ENCODE measurements around the gene DNAJB14. TPM values are rescaled to one million over a fixed set of nuclear protein-coding genes. Genes with fewer than 3 reads are reported as not detected.

The DNAJB14 gene
- total RNA-seq, 1 experiment from 2014 or later: 41.0 TPM

- no peak overlapping the region for H4K8ac ChIP-seq (replicated peaks; ENCODE audit: insufficient read length, low read depth, low read length)
- H3K4me3 Mint-ChIP-seq: no peak overlapping the region
Observed at GRCh38 chr4:99965173-99965572, 18.8 kb upstream of the DNAJB14 start.

More at GRCh38 chr4:99965173-99965572, 18.8 kb upstream of the DNAJB14 start:
- Histone ChIP-seq H3T11ph (ENCODE audit: low read length) (no peak overlapping the region), H3K79me1 (ENCODE audit: insufficient read depth, low read depth, low read length, poor library complexity, severe bottlenecking) (no peaks in the 10 kb centered on the region), H3K79me2 (ENCODE audit: insufficient read depth, low read length) (no peaks in the 10 kb centered on the region), H2BK20ac (ENCODE audit: low read depth, low read length, poor library complexity, severe bottlenecking) (no peak overlapping the region), H2BK15ac (ENCODE audit: low read depth, low read length) (no peak overlapping the region), H3K4me2 (ENCODE audit: insufficient read depth, insufficient read length, low read length) (no peak overlapping the region), H3K27ac (ENCODE audit: insufficient read length, low read depth, low read length) (no peak overlapping the region), H3K27me3 (ENCODE audit: insufficient read depth, low read length) (no peaks in the 10 kb centered on the region), H3K4me1 (ENCODE audit: insufficient read depth, low read length) (no peaks in the 10 kb centered on the region; the same call in 1 of the 2 replicates), H3K14ac (ENCODE audit: insufficient read depth, low read length) (no peak overlapping the region), H4K5ac (ENCODE audit: insufficient read length, low read depth, low read length) (no peak overlapping the region), H3K23me2 (ENCODE audit: insufficient read length, low read depth, low read length, poor library complexity, severe bottlenecking) (no peaks in the 10 kb centered on the region), H3K9me3 (ENCODE audit: control insufficient read depth, low read depth, low read length) (no peaks in the 10 kb centered on the region), H3K56ac (ENCODE audit: insufficient read length, low read depth, low read length) (no peak overlapping the region), H4K20me1 (ENCODE audit: control insufficient read depth, insufficient read depth, insufficient read length) (no peaks in the 10 kb centered on the region), H4K91ac (ENCODE audit: insufficient read length, low read depth, low read length) (no peak overlapping the region), H2AK5ac (ENCODE audit: insufficient read length, low read length) (no peak overlapping the region), H3K18ac (ENCODE audit: insufficient read length, low read depth, low read length) (no peak overlapping the region), H3K23ac (ENCODE audit: insufficient read length, low read depth, low read length) (no peak overlapping the region), H3K9ac (ENCODE audit: extremely low read depth, insufficient read length, low read length) (no peak overlapping the region), H2AFZ (ENCODE audit: low read length) (no peak overlapping the region), H2BK12ac (ENCODE audit: insufficient read length, low read depth, low read length) (no peak overlapping the region), H2BK120ac (ENCODE audit: low read depth, low read length, poor library complexity, severe bottlenecking) (no peak overlapping the region), H3K4ac (ENCODE audit: low read depth, low read length) (no peak overlapping the region), H2BK5ac (ENCODE audit: insufficient read length, low read length) (no peak overlapping the region)
- no peak for TF ChIP-seq CTCF (conservative IDR thresholded peaks at IDR 0.05)
- Mint-ChIP-seq H3K27me3 (ENCODE audit: low read depth) (peaks cover 1% of the 10 kb centered on the region; the same call in 1 of the 2 replicates), H3K9me3 (no peaks in the 10 kb centered on the region), H3K27ac (no peak overlapping the region), H3K4me1 (peaks cover 5% of the 10 kb centered on the region in 2 experiments; a peak in 2 of 4 replicates), H3K36me3 (ENCODE audit: insufficient read depth in 1 of 3, low read depth in 3 of 3) (no peaks in the 10 kb centered on the region)
- DNase-seq: no peak
